ENCODE measurements around the gene SLC7A7. TPM values are rescaled to one million over a fixed set of nuclear protein-coding genes. Genes with fewer than 3 reads are reported as not detected.

SLC7A7 gene
- total and polyA plus RNA-seq, 9 of the 15 experiments (the other 6 are each of a cell fraction or from before 2014, with no cell fraction given) = 0.07 to 0.68 (median 0.41) TPM

DNA sequence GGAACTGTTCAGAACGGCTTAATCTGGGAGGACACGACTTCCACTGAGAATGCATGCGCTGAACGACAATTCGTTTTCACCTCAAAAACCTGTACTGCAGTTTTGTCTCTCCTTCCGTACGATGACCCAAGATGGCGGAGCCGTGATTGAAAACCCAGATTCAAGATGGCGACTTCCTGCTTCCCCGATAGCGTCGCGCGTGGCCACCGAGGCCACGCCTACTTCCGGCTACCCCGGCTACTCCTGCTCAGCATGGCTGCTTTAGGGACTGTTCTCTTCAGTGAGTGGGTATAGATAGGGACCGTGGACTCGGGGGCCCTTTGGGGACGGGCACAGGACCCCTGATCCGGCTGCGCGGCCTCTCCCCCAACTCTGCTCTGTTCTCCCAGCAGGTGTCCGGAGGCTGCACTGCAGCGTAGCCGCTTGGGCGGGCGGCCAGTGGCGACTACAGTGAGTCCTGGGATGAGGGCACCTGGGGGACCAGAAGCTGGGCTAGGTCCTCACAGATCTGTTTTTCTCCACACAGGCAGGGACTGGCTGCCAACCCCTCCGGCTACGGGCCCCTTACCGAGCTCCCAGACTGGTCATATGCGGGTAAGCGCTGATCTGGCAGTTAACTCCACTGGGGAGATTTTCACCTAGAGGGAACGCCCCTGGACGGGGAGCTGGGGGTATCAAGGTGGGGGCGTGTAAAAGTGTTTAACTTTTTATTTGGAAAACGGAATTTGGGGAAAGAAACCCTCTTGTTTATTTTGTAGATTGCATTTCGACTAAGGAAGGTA lies 14.6 kb upstream of the SLC7A7 start, which contains the start of gene MRPL52 (continued):
- TF ChIP-seq ZBTB11 (CRISPR knock-in tag; IDR thresholded peaks at IDR 0.05) (peak in 1 of 3 experiments; percentile 70; a peak in 2 of 6 replicates), NKRF (IDR thresholded peaks at IDR 0.05; ENCODE audit: borderline replicate concordance) (peak; percentile 77), ZKSCAN3 (CRISPR knock-in tag; IDR thresholded peaks at IDR 0.05) (no peak), TFAP4 (CRISPR knock-in tag; IDR thresholded peaks at IDR 0.05; ENCODE audit: borderline replicate concordance) (0 out of 2 replicates have a peak, but pooled peaks have one; percentile 37), FOXK1 (CRISPR knock-in tag; IDR thresholded peaks at IDR 0.05; ENCODE audit: borderline replicate concordance) (no peak), MEIS2 (IDR thresholded peaks at IDR 0.05; ENCODE audit: partially characterized antibody) (no peak), ZNF133 (CRISPR knock-in tag; IDR thresholded peaks at IDR 0.05) (no peak), SIN3B (IDR thresholded peaks at IDR 0.05; ENCODE audit: low read depth) (peak; percentile 87), HDAC8 (tag; IDR thresholded peaks at IDR 0.05) (no peak), ZC3H11A (IDR thresholded peaks at IDR 0.05; ENCODE audit: low read depth, low read length) (no peak; the same call in 1 of the 2 replicates), PHF21A (IDR thresholded peaks at IDR 0.05; ENCODE audit: borderline replicate concordance, low read depth) (no peak), ZNF41 (CRISPR knock-in tag; conservative IDR thresholded peaks at IDR 0.05) (no peak), TCF7L2 (IDR thresholded peaks at IDR 0.05; ENCODE audit: low read depth, low read length) (peak; percentile 90), HMBOX1 (IDR thresholded peaks at IDR 0.05) (peak; percentile 78), PTRF (tag; IDR thresholded peaks at IDR 0.05) (no peak), FUS (optimal IDR thresholded peaks at IDR 0.05; ENCODE audit: low read depth, low read length) (no peak), ARNT (IDR thresholded peaks at IDR 0.05) (no peak), FOXJ3 (CRISPR knock-in tag; IDR thresholded peaks at IDR 0.05) (no peak), ZNF316 (IDR thresholded peaks at IDR 0.05) (peak; percentile 53), HDAC3 (IDR thresholded peaks at IDR 0.05; ENCODE audit: borderline replicate concordance, partially characterized antibody) (no peak), ESRRB (CRISPR knock-in tag; IDR thresholded peaks at IDR 0.05; ENCODE audit: borderline replicate concordance) (no peak)
